Keratinocyte (primary cell): ENCODE results near the gene LRWD1. TPM values are rescaled to one million over a fixed set of nuclear protein-coding genes. Genes with fewer than 3 reads are reported as not detected.
"Not testable (repeated sequence)": the region's sequence is repeated elsewhere in the genome, so short reads cannot be mapped to it uniquely, and the experiment has no call there.

ENCODE experiments used
- DNase-seq: peaks from one replicate; pipeline ENCODE4 v3.0.0-alpha.2; 2011; ENCODE audit warnings: low read depth, missing footprints, low spot score
- FAIRE-seq: peaks from 2 replicates; lab custom pipeline; 2011; peaks lifted over from hg19 to GRCh38; lab: Jason Lieb, UNC
- H2AFZ ChIP-seq: 2 replicates; pipeline ENCODE4 v1.6.0; 2012; ENCODE audit warnings: low read length, control low read depth, inconsistent platforms; ENCODE audit not compliant: control insufficient read depth
- H3K27ac ChIP-seq: 2 replicates; pipeline ENCODE4 v1.5.1; 2011; ENCODE audit warnings: low read length; ENCODE audit not compliant: control insufficient read depth, insufficient read depth
- H3K27me3 ChIP-seq: 3 replicates; pipeline ENCODE4 v1.6.0; 2011; ENCODE audit warnings: low read length; ENCODE audit not compliant: control insufficient read depth, insufficient read depth; ENCODE audit errors: extremely low read depth
- H3K36me3 ChIP-seq, 2 experiments: 2 replicates in 1 of 2; 3 replicates in 1 of 2; pipeline ENCODE4 v1.5.1; 2011; ENCODE audit warnings: low read length in 2 of 2, mild to moderate bottlenecking in 1 of 2; ENCODE audit not compliant: control insufficient read depth in 2 of 2, insufficient read depth in 2 of 2; ENCODE audit errors: extremely low read depth in 1 of 2
- H3K4me1 ChIP-seq: 3 replicates; pipeline ENCODE4 v1.5.1; 2011; ENCODE audit warnings: low read length; ENCODE audit not compliant: control insufficient read depth, insufficient read depth; ENCODE audit errors: extremely low read depth
- H3K4me2 ChIP-seq: 3 replicates; pipeline ENCODE4 v1.6.0; 2011; ENCODE audit warnings: low read depth, low read length; ENCODE audit not compliant: control insufficient read depth, insufficient read depth; ENCODE audit errors: extremely low read depth
- H3K4me3 ChIP-seq, 3 experiments: fragments of 200-600 bp in 1 of 3; sonication (generic) in 1 of 3; 2 replicates in 2 of 3; 3 replicates in 1 of 3; pipeline ENCODE4 v1.5.1; 2011 to 2016; ENCODE audit warnings: low read length in 3 of 3, mild to moderate bottlenecking in 3 of 3, control low read depth in 2 of 3, inconsistent platforms in 1 of 3, low read depth in 1 of 3, mixed read lengths in 1 of 3, mixed run types in 1 of 3, moderate library complexity in 1 of 3; ENCODE audit not compliant: control insufficient read depth in 2 of 3, insufficient read depth in 2 of 3; ENCODE audit errors: extremely low read depth in 1 of 3
- H3K79me2 ChIP-seq: 2 replicates; pipeline ENCODE4 v1.6.0; 2012; ENCODE audit warnings: low read length; ENCODE audit not compliant: control insufficient read depth, insufficient read depth
- H3K9ac ChIP-seq: 3 replicates; pipeline ENCODE4 v1.6.0; 2011; ENCODE audit warnings: low read length; ENCODE audit not compliant: control insufficient read depth, insufficient read depth; ENCODE audit errors: extremely low read depth
- H3K9me1 ChIP-seq: 3 replicates; pipeline ENCODE4 v1.6.0; 2011; ENCODE audit warnings: low read length; ENCODE audit not compliant: control insufficient read depth, insufficient read depth; ENCODE audit errors: extremely low read depth
- H3K9me3 ChIP-seq: 2 replicates; pipeline ENCODE4 v1.5.1; 2012; ENCODE audit warnings: low read depth, low read length; ENCODE audit not compliant: control insufficient read depth
- H4K20me1 ChIP-seq: 3 replicates; pipeline ENCODE4 v1.6.0; 2011; ENCODE audit warnings: low read length; ENCODE audit not compliant: control insufficient read depth, insufficient read depth; ENCODE audit errors: extremely low read depth
- CTCF ChIP-seq, 3 experiments: IDR thresholded peaks in 1 of 3; conservative IDR thresholded peaks in 1 of 3; optimal IDR thresholded peaks in 1 of 3; 2 replicates in 2 of 3; 3 replicates in 1 of 3; pipeline versions ENCODE3 to v1.5.1; 2011; ENCODE audit warnings: low read length in 3 of 3, mild to moderate bottlenecking in 3 of 3, moderate library complexity in 2 of 3, control low read depth in 1 of 3, inconsistent platforms in 1 of 3; ENCODE audit not compliant: insufficient read depth in 2 of 3; ENCODE audit errors: extremely low read depth in 1 of 3
- EZH2 ChIP-seq: IDR thresholded peaks from one replicate; pipeline ENCODE4 v1.6.1; 2012; ENCODE audit warnings: inconsistent platforms, mild to moderate bottlenecking, low read length, moderate library complexity
- dilution Hi-C: fragments of 300-500 bp; cut with MboI; formaldehyde crosslinking; loops from one replicate; pipeline ENCODE4 v1.7.0; 2020; ENCODE audit warnings: low sequenced_read_pairs; ENCODE audit not compliant: extremely low pct_ligation_motif_present
- polyA plus RNA-seq, 5 experiments: library from polyadenylated mRNA; depleted of rRNA in 3 of 5; stranded (reverse) in 3 of 5; stranded (forward) in 1 of 5; unstranded in 1 of 5; fragments of >200 nt; gene quantifications; 1 replicate in 1 of 5; 2 replicates in 3 of 5; 3 replicates in 1 of 5; pipeline versions ENCODE4 v1.2.1 to v1.2.3, GENCODE V29; 2011 to 2012; ENCODE audit warnings: missing spikeins in 2 of 5, low read depth in 1 of 5, low replicate concordance in 1 of 5

Gene LRWD1
- polyA plus RNA-seq, 1 donor (not counting 4 experiments of a cell fraction or from before 2014, with no cell fraction given): 11.3 TPM

GRCh38 chr7:102453319-102453718, 11.5 kb upstream of the LRWD1 start:
- Histone ChIP-seq H3K27me3 (no peaks in the 10 kb centered on the region), H3K4me3 (no peak overlapping the region), H3K79me2 (no peaks in the 10 kb centered on the region), H4K20me1 (no peaks in the 10 kb centered on the region), H3K9ac (no peak overlapping the region), H3K36me3 (peaks cover 4 to 8% of the 10 kb centered on the region in 2 experiments), H3K27ac (no peak overlapping the region), H3K4me1 (peaks cover 10% of the 10 kb centered on the region), H3K9me1 (no peaks in the 10 kb centered on the region), H3K4me2 (no peak overlapping the region), H2AFZ (no peak overlapping the region), H3K9me3 (no peaks in the 10 kb centered on the region)
- FAIRE-seq (no peak), DNase-seq (no peak)
- dilution Hi-C loops: no loop called here
- TF ChIP-seq CTCF (optimal IDR thresholded peaks at IDR 0.05 in 1 of 3, IDR thresholded peaks at IDR 0.05 in 1 of 3, conservative IDR thresholded peaks at IDR 0.05 in 1 of 3; ENCODE audit: extremely low read depth in 1 of 3, insufficient read depth in 2 of 3, low read length in 3 of 3) (no peak), EZH2 (no peak)

GRCh38 chr7:102454468-102454867, 10.3 kb upstream of the LRWD1 start:
- Histone ChIP-seq H3K9me1 (no peaks in the 10 kb centered on the region), H3K4me3 (no peak overlapping the region), H3K4me2 (no peak overlapping the region), H3K9ac (no peak overlapping the region), H3K27ac (no peak overlapping the region), H3K79me2 (no peaks in the 10 kb centered on the region), H3K9me3 (no peaks in the 10 kb centered on the region), H3K27me3 (no peaks in the 10 kb centered on the region), H2AFZ (no peak overlapping the region), H3K4me1 (peaks cover 10% of the 10 kb centered on the region), H3K36me3 (peaks cover 4 to 13% of the 10 kb centered on the region in 2 experiments), H4K20me1 (no peaks in the 10 kb centered on the region)
- FAIRE-seq: no peak
- dilution Hi-C loops: no loop called here
- no peak for TF ChIP-seq EZH2
- TF ChIP-seq CTCF (optimal IDR thresholded peaks at IDR 0.05 in 1 of 3, IDR thresholded peaks at IDR 0.05 in 1 of 3, conservative IDR thresholded peaks at IDR 0.05 in 1 of 3; ENCODE audit: extremely low read depth in 1 of 3, insufficient read depth in 2 of 3, low read length in 3 of 3): no peak
- DNase-seq: no peak

- H3K79me2 ChIP-seq, H3K4me2 ChIP-seq, H4K20me1 ChIP-seq, H3K27ac ChIP-seq, DNase-seq, H3K27me3 ChIP-seq, H3K9ac ChIP-seq, FAIRE-seq, H3K9me3 ChIP-seq, H2AFZ ChIP-seq, H3K4me3 ChIP-seq, dilution Hi-C loops, H3K9me1 ChIP-seq: not testable (repeated sequence)
- Histone ChIP-seq H3K36me3 (peaks cover 4 to 13% of the 10 kb centered on the region in 2 experiments), H3K4me1 (peaks cover 10% of the 10 kb centered on the region)
Measured at GRCh38 chr7:102454932-102455331, 9.9 kb upstream of the LRWD1 start.
